Esophagus mucosa (tissue), 1 donor: ENCODE results near the gene CREB5. TPM values are rescaled to one million over a fixed set of nuclear protein-coding genes. Genes with fewer than 3 reads are reported as not detected.
A peak's percentile ranks its signal among the peaks of the same experiment; 100 is the strongest.

ENCODE experiments used
- ATAC-seq: fragments of 200-7000 bp; cut with Tn5 transposase; one replicate; pipeline ENCODE4 v1.9.1; 2020
- total RNA-seq: library from RNA; stranded (reverse); gene quantifications from one replicate; pipeline ENCODE4 v1.2.4, GENCODE V29; 2023
- donor health status: DM: yes; HTN: yes; CAD: no.

CREB5 gene
- total RNA-seq, 1 donor from 2014 or later, result 2.5 TPM

DNA sequence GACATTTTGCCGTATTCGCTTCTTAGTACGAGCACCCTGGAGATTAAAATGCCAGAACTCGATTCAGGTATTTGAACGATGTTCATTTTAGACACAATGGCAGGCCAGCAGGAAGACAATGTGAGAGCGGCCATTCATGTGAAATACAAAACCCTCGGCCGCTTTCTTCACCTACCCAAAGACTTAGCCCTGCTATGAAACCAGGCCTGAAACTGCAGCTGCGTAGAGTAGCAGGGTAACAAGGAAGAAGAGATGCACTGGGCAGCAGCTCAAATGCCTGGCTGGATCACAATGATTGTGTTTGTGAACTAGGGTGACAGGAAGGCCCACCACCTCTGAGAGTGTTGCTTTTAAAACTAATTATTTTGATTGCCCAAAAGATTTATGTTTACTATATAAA is 311.0 kb downstream of the CREB5 start:
- ATAC-seq, result no peak

DNA sequence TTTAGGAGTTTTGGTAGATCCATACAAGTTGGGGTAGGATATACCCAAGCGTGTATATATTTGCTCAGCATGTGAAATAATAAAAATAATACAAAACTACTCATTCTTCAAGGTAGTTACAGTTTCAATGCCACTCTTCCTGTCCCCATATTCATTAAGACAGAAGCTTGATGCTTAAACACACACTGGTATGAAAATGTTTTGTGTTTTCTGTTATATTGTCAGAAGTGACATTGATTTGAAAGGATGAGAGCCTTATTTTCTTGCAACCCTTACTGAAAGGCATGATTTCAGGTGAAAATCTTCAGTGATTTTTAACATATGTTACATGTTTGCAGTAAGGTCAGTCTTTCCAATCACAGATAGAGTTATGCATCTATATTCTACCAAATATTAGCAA is 312.2 kb downstream of the CREB5 start:
- ATAC-seq, result no peak

DNA sequence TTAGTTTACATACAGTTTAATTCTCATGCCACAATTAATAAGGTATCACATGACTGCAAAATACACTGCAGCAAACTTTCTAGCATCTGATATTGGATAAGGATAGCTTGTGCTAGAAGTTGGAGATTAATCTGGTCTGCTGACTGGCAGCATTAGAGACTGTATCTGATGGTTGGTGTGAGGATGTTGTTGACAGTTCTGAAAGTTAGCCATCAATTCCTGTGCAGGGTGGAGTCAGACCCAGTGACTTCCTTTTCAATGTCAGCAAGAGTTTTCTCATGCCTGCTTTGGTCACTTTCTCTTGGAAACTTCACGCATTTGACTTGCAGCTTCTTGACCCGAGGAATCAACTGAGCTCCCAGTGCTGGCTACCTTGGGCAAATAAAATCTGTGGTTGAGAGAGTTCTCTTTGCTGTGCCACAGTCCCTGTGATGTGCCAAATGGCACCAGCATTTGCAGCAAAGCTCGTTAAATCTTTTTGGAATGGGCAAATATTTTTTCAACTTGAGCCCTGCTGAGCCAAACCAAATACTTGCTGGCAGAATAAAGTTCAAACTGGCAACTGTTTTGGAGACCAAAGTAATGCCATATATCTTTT is 312.8 kb downstream of the CREB5 start:
- no peak for ATAC-seq

DNA sequence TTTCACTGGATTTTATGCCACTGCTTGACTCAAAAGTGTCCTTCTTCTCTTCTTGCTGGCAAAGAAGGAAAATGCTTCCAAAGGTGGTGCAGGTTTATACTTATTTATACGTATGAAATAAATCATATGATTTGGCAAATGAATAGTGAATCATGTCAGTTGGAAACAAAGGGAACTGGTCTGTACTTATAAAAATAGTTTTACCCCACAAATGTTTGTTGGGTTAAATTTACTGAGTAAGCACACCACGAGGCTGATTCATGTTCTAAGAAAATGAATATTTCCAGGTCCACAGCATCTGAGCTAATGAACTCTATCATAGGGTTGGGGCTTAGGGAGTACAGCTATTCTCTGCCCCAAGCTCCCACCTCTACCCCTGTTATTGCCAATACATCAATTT is 313.6 kb downstream of the CREB5 start:
- ATAC-seq, result no peak

DNA sequence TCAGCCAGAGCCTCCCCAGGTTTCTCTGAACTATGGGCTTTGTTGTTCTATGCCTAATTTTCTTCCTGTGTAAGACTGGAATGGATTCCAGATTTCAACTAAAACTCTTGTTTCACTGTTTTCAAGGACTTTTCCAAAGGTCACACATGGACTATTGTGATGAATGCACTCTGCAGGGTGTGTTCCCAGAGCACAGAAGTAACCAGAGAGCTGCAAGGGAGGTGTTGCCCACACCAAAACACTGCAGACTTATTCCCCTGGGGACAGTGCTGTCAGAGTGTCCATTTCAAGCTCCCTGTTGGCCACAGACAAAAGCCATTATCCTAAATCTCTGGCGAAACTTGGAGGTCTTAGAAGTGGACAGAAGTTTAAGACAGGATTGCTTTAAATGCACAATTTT is 314.2 kb downstream of the CREB5 start:
- no peak for ATAC-seq

DNA sequence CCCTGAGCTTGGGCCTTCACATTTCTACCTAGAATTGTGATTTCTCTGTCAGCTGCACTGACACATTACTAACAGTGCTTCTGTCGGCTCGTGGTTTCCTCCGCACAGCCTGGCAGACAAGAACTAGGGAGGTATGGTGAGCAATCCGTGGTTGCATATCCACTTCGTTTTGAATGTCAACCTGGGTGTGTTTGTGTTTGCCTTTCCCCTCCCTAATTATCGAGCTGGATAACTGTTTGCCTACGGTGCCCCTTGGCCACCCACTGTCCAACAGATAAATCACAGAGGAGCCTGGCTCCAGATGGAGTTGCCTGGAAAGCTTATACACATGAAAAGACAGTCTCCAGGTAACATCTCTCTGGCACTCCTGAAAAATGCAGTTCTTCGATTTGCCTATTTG is 317.0 kb downstream of the CREB5 start:
- ATAC-seq, result no peak

DNA sequence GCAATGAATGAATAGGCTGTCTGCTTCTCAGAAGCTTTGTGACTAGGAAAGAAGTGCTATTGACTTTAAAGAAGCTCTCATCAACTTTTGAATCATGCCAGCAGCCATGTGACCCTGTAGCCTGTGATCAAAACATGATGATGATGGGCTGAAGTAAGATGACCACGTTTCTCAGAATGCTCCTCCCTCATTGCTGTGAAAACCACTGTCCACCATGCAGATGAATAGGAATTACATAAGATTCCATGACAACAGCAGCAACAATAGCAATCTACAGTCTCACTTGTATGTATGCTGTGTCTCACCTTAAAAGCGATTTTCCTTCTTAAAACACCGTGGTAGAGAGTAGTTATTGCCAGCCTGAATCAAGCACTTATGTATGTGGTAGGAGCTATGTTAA is 317.4 kb downstream of the CREB5 start:
- ATAC-seq, result no peak

DNA sequence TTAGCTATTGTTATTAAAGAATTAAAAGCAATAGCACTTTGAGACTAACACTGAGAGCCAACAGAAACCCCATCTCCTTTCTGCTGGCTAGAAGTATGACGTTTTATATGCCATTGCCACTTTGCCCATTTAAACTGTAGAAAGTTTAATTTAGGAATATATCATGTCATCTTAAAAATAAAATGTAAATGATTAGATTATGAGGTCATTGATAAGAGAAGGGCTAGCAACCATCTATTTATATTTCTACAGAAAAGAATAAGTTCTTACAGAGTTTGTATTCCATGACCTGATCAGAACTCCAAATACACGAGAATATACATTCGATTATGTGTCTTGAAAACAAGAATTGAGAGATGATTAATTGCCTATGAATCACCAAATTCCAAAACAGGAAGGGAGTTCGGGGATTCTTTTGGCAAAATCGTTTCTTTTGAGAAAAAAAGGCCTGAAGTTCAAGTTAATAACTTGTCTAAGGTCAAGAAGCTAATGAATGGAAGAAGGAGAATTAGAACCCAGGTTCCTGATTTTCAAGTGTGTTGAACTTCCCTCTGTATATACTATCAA is 318.9 kb downstream of the CREB5 start:
- no peak for ATAC-seq

DNA sequence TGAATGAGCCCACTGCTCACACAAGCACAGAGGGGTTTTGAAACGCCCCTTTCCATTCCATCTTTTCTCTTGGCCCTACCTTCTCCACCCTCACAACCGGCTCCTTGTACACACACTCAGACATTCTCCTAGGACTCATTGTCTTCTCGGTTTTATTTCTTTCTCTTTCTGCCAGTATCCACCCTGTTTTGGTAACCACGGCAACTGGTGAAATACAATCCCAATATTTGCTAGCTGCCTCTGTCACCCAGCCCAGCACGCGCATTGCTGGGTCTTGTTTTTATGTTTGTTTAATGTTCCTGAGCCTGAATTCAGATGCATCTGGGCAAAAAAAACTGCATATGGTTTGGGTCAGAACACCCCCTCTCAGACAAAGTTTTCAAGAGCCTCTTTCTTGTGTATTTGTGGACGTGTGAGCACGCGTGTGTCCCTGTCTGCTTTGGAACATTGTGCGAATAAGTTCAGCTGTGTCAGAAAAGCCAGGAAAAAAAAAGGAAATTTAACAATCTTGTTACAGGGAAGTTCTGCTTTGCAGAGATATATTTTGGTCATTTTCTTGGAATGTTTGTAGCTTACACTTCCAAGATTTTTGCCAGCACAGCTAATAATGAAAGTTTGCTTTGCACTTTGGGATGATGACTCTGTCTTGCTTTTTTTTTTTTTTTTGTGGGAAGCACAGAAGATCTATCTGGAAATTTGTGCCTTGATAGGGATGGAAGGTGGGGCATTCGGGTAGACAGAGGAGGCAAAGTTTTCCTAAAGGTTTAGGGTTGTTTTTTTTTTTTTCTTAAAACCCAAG is 320.0 kb downstream of the CREB5 start:
- ATAC-seq, result no peak

DNA sequence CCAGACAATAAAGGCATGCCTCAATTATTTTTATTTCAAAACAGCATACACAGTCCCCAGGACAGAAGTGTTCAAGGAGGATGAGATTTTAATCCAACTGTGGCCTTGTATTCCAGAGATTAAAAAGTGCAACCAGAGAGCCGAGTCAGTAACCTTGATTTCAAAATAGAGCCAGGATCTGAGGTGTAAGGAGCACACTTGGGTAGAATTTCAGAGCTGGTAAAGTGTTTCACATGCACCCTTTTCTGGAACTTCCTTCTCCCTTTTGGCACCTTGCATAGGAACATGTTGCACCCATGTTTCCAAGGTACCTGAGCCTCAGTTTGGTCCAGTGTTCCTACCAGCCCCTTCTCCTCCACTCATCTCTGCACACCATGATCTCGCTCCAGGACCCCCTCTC is 320.7 kb downstream of the CREB5 start:
- ATAC-seq, result no peak

DNA sequence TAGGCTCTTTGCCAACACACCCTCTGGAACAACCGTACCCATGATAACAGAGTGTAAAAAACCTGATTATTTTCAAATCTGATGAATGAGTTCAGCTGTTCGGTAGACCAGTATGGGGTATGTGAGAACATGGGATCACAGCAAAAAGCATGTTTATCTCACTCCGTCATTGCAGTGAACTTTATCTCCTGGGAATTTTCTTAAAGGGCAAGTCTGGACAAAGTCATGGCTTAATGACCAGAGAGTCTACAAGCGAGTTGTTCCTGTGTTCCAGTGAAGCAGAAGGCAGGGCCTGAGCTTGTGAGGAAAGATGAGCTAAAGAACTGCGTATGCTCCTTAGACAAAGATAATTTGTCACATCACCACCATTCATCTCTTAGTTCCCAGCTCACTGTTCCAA is 326.1 kb downstream of the CREB5 start:
- ATAC-seq, result peak; percentile 56

DNA sequence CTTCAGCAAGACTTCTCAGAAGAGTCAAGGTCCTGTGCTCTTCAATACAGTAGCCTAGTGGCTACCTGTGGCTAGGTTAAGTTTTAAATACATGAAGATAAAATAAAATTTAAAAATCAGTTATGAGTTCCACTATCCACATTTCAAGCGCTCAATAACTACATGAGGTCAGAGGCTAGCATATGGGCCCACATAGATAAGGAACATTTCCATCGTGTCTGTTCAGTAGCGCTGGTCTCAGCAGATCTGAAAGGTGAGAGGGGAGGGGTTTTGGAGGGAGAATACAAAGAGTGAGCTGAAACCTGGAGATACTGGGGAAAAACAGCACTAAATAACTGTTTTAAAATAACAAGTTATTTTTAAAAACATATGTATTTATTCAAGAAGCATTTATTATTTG is 326.8 kb downstream of the CREB5 start:
- no peak for ATAC-seq

DNA sequence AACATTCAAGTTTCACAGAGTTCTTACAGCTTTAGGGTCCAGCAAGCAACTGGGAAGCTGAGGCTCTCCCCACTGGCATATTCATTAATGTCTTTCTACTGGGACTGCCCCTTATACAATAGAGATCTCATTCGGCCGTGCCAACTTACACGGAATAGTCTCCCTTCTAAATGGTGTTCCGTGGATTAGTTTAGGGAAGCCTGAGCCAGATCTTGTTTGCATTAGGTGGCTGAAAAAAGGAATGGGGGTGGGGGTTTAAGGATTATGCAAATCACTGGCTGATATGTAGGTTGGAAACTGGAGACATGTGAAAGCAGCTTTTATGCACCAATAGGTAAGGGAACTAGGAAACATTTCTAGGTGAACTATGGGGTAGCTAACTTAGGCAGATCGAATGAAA is 327.5 kb downstream of the CREB5 start:
- no peak for ATAC-seq

DNA sequence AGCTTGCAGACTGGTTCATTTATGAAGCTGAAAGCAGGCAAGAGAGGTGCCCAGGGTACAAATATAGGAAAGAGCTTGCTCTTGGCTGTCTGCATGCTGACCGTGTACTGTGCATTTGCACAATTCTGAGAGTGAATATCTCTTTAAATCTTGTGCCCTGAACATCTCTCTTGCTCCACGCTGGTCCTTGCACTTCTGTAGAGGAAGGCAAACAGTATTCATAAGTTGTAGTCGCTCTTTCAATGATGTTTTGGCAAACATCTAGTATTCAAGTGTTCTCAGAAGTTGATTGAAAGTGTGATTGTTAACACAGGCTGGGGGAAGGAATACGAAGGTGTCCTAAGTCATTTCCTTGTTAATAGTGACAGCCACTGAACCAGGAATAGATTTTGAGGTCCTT is 332.6 kb downstream of the CREB5 start:
- no peak for ATAC-seq

DNA sequence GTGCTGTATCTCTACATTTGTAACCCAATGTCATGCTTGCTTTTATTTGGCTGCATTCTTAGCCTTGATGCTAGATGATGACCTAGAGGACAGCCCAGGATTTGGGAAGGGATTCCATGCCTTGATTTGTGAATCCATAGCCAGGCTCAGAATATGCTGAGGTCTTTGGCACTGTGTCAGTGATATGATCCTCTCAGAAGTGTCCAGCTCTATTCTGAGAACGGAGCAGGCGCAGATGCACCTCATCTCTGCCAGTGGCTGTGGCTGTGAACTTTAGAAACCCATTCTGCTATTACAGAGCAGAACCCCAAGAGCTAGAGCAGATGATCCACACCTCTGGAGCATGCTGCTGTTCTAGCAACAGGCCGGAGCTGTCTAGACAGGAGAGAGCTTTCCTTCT is 333.0 kb downstream of the CREB5 start:
- no peak for ATAC-seq

DNA sequence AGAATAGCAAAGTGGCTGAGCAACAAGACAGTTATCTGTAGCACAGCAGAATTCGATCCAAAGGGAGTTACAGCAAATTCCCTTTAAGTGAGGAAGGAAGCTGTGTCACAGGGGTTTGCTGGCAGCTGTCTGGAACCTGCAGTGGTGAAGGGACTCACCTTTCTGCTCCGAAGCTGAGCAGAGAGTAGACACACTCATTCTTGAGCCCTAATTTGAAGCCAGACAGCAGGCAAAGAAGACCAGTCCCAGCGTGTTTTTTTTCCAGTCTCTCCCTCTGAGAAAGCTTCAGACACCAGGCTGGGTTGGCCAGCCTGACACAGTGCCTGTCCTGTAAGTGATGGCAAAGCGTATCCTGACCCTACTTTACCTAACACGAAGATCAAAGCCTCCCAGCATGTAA is 335.1 kb downstream of the CREB5 start:
- no peak for ATAC-seq

DNA sequence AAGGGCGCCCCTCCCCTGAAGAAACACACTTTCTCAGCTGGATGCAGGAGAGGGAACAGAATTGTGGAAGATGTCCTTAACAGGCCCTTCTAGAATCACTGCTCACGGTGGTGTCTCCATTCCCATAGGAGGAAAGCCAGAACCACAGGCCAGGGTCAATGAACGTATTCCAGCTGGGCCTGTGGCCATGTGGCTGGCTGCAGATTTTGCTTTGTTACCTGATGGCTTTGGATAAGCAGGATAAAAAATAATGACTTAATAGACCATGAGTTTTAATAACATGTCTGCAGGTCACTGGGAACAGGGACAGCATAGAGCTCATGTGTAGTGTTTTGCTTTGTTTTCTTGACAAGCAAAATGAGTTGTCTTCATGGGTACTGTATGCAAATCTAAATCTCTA is 335.5 kb downstream of the CREB5 start:
- ATAC-seq, result no peak

DNA sequence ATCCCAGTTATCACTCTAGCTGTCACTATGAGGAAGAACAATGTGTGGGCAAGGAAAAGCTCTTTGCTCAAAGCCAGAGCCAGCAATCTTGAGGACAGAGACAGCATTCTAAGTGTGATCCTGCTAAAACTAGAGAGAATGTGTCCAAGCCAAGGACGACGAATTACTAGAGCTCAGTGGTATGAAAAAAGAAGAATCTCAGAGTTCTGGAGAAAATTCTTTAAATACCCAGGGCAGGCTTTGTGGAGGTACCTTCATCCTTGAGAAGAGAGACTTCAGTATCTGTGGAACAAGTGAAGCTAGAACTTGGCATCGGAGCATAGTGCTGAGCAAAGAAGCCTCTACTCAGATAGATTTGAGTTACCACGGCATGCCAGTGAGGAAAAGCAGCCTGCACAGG is 336.0 kb downstream of the CREB5 start:
- no peak for ATAC-seq

DNA sequence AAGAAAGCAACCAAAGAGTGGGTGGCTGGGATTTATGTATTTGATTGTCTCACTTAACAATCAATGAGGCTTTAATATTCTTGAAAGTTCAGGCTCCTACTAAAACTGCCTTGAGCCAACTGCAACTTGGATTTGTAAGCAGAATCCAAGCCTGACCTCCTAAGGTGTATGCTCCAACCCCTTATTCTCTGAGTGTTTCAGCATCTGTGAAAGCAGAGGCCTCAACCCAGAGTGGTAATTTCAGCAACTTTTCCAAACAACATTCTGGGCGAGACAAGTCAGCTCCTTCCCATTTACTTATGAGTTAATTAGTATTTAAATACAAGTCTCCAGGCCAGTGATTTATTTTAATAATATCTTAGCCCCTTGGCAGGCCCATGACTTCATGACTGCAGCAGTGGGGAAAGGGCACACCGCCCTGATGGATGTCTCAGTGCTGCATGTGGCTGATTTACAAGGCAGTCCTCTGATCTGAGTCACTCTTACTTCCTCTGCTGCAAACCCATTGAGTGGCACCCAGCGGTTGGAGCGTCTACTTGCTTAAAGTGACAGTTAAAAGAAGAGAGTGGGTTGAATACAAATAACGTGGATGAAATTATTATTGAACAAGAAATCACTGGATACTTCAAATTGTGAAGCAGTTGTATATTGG is 336.7 kb downstream of the CREB5 start:
- ATAC-seq, result peak; percentile 79

DNA sequence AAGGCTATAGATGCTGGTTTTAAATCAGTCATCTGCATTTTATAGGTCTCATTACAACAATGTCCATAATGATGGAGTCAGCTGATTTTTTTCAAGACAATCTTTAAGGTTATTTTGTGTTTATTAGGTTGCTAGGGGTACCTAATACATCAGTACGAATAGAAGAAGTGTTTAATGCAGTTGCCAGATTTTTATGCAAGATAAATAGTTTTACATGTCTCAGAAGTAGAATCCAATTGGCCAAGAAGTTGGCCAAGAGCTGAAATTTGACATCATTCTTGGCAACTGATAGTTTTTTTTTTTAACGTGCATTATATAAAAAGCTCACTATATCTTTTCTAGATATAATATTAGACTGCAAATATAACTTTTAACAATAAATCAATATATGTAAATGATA is 337.3 kb downstream of the CREB5 start:
- no peak for ATAC-seq

DNA sequence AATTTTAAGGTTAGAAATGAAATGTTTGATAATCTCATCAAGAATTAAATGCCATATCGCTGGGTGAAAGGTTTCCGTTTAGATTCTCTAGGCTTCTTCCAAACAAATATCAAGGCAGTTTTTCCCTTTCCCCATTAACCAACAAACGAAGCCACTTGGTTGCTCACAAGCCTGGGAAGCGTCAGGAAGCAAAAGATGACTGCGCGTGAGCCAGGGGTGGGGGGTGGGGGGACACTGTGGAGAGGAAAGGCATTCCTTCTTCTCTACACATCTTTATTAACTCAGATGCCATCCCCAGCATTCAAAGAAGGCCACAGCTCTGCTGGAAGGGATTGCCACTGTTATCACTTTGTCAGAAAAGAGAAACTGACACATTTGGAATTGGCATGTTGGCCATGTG is 338.7 kb downstream of the CREB5 start:
- ATAC-seq, result no peak

DNA sequence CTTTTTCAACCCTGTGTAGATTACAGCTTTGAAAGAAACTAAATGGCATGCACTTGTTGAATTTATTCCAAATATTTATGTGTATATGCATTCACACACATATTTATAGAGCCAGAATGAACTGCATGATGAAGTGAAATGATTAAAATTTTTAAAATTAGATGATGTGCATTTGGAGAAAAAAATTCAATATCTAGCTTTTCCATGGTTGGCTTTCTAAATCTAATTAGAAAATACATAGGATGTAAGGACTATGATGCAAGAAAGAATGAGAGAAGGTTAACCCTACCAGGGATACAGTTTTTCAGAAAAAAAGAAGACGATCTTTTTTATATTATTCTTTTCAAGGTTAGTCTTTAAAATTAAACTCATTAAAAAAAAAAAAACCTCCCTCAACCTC is 341.3 kb downstream of the CREB5 start:
- no peak for ATAC-seq

DNA sequence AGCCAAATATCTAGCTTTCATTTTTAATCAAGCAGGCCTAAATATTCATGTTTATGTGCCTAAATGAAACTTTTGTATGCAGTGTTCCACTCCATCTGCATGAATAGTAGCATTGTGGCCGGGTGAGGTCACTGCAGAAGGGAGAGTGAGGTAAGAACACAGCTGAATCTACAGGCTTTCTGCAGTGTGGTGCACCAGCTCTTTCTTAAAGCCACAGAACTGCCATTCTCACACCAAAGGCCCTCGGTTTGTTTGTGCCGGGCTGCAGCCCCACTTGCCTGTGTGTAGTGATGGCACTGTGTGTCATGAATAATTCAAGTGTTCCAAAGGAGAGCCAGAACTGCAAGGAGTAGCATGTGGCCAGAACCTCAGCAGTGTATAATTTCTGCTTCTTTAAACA is 341.7 kb downstream of the CREB5 start:
- ATAC-seq, result no peak

DNA sequence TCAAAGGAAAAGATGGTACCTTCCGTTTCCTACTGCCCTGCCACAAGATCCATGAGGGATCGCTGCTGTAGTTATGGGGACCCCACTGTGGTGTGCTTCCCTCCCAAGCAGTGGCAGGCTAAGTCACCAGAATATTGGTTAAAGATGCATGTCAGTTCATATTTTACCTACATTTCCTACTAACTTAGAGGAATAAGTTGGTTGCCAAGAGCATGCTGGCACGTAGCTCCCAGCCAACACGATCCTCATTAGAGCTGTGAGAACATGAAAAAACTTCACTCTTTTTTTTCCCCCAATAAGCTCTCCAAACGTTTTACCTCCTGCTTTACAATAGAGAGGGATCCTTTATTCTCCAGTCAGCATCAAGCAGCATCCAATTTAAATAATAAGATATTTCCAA is 342.1 kb downstream of the CREB5 start:
- no peak for ATAC-seq
